Activated CD8-positive, alpha-beta memory T cell treated with anti-CD3 and anti-CD28 coated beads, Interleukin-2, amount 50 U/mL, for 1 hour (primary cell): Measurements from ENCODE around the gene FNDC8.
"Not testable (repeated sequence)": the region's sequence is repeated elsewhere in the genome, so short reads cannot be mapped to it uniquely, and the experiment has no call there.

Experiments
- DNase-seq: peaks from one replicate; pipeline ENCODE4 v3.0.0-alpha.2; 2020; ENCODE audit errors: extremely low read depth

FNDC8 gene

GRCh38 chr17:35121315-35121714, at the start of gene FNDC8:
FNDC8 (plus strand) TSS chr17:35121615; CDS start chr17:35121694, 79 bp downstream.
- DNase-seq: no peak

GRCh38 chr17:35073183-35073790, 48.1 kb upstream of the FNDC8 start:
- no peak for DNase-seq

GRCh38 chr17:35073991-35074627, 47.3 kb upstream of the FNDC8 start:
- DNase-seq: no peak

- no peak for DNase-seq
These were observed 46.4 kb upstream of the FNDC8 start for GRCh38 chr17:35074711-35075707.

GRCh38 chr17:35076874-35077273, 44.5 kb upstream of the FNDC8 start:
- no peak for DNase-seq

- DNase-seq: no peak
These were observed 41.6 kb upstream of the FNDC8 start for GRCh38 chr17:35079547-35080423.

GRCh38 chr17:35080536-35080935, 40.9 kb upstream of the FNDC8 start:
- no peak for DNase-seq

GRCh38 chr17:35081638-35082037, 39.8 kb upstream of the FNDC8 start:
- no peak for DNase-seq

- no peak for DNase-seq
These were observed 39.2 kb upstream of the FNDC8 start for GRCh38 chr17:35082073-35082657.

- DNase-seq: no peak
These were observed 38.3 kb upstream of the FNDC8 start for GRCh38 chr17:35083071-35083470.

- DNase-seq: no peak
These were observed 36.4 kb upstream of the FNDC8 start for GRCh38 chr17:35084987-35085386.

GRCh38 chr17:35086164-35086563, 35.3 kb upstream of the FNDC8 start:
- no peak for DNase-seq

- no peak for DNase-seq
These were observed 34.4 kb upstream of the FNDC8 start for GRCh38 chr17:35086931-35087573.

GRCh38 chr17:35087731-35088355, 33.6 kb upstream of the FNDC8 start:
- no peak for DNase-seq

- DNase-seq: no peak
These were observed 33.0 kb upstream of the FNDC8 start for GRCh38 chr17:35088356-35088880.

GRCh38 chr17:35088881-35089585, 32.4 kb upstream of the FNDC8 start:
- DNase-seq: no peak

- no peak for DNase-seq
These were observed 31.7 kb upstream of the FNDC8 start for GRCh38 chr17:35089586-35090296.

GRCh38 chr17:35090707-35091106, 30.7 kb upstream of the FNDC8 start:
- not testable (repeated sequence) for DNase-seq

GRCh38 chr17:35094902-35095301, 26.5 kb upstream of the FNDC8 start:
- DNase-seq: no peak
